Epithelial cell of proximal tubule (primary cell): Measurements from ENCODE around the gene CYB5D1. TPM values are rescaled to one million over a fixed set of nuclear protein-coding genes. Genes with fewer than 3 reads are reported as not detected.

Source experiments
- DNase-seq: peaks from one replicate; pipeline ENCODE4 v3.0.0-alpha.2; 2011; ENCODE audit warnings: low read depth
- H3K4me3 ChIP-seq: 2 replicates; pipeline ENCODE4 v1.5.1; 2011; ENCODE audit warnings: low read depth, mild to moderate bottlenecking, low read length
- CTCF ChIP-seq: conservative IDR thresholded peaks from 2 replicates; pipeline ENCODE4 v1.5.1; 2012; ENCODE audit warnings: low read depth, mild to moderate bottlenecking, low read length
- total RNA-seq: library from RNA; depleted of rRNA; stranded (reverse); fragments of >200 nt; gene quantifications from 2 replicates; pipeline ENCODE4 v1.2.3, GENCODE V29; 2015

CYB5D1 gene
- total RNA-seq, 1 donor from 2014 or later: 5.1 TPM

- TF ChIP-seq CTCF: no peak
- no peak for DNase-seq
- H3K4me3 ChIP-seq: peak overlapping the region; percentile 70
Observed at GRCh38 chr17:7841915-7842379, 15.9 kb upstream of the CYB5D1 start.

- DNase-seq: no peak
- H3K4me3 ChIP-seq: peak overlapping the region; percentile 70
- no peak for TF ChIP-seq CTCF
Observed at GRCh38 chr17:7842380-7843256, 15.2 kb upstream of the CYB5D1 start.

GRCh38 chr17:7843257-7843535 is 14.6 kb upstream of the CYB5D1 start:
- H3K4me3 ChIP-seq: peak overlapping the region; percentile 70
- TF ChIP-seq CTCF: no peak
- no peak for DNase-seq

GRCh38 chr17:7843536-7844291 is 14.1 kb upstream of the CYB5D1 start:
- no peak for TF ChIP-seq CTCF
- H3K4me3 ChIP-seq: peak overlapping the region; percentile 70
- DNase-seq: no peak

- H3K4me3 ChIP-seq: peak overlapping the region; percentile 70
- TF ChIP-seq CTCF: no peak
- no peak for DNase-seq
Observed at GRCh38 chr17:7844292-7845154, 13.3 kb upstream of the CYB5D1 start.

DNA sequence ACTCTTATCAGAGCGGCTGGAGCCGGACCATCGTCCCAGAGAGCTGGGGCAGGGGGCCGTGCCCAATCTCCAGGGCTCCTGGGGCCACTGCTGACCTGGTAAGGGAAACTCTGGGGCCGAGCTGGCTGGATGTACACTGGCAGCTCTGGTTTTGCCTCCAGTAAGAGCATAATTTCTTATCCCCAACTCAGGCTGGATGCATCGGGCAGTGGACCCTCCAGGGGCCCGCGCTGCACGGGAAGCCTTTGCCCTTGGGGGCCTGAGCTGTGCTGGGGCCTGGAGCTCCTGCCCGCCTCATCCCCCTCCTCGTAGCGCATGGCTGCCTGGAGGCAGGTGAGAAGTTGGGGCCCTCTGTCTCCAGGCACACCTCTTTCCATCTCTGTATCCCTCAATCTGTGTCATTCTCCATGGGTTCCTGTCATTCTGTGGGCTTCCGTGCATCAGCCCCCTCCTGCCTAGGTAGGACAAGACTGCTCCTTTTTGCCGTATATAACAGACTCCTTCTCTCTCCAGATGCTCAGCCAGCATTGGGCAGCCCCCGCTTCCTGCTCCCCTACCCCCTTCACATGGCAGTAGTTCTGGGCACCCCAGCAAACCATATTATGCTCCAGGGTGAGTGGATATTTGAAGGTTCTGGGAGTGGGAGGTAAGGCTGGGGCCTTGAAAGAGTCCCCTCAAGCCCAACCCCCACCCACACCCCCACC is 12.3 kb upstream of the CYB5D1 start:
- TF ChIP-seq CTCF: no peak
- H3K4me3 ChIP-seq: peak overlapping the region; percentile 70
- DNase-seq: no peak
